Measurements from ENCODE around the gene H6PD. TPM values are rescaled to one million over a fixed set of nuclear protein-coding genes. Genes with fewer than 3 reads are reported as not detected.

H6PD gene
- total and polyA plus RNA-seq, 2 donors (not counting 3 experiments of a cell fraction or from before 2014, with no cell fraction given): 24.5 to 29.0 TPM

- CTCF ChIA-PET: no interaction called here
- POLR2A ChIA-PET: no interaction called here
- no peak overlapping the region for H3K4me2 ChIP-seq (ENCODE audit: insufficient read depth, low read length)
- H3K27me3 ChIP-seq (ENCODE audit: control insufficient read depth in 2 of 2, insufficient read depth in 2 of 2, low read length in 2 of 2): no peaks in the 10 kb centered on the region
- DNase-seq (ENCODE audit: low read depth, low spot score) (no peak), FAIRE-seq (no peak)
- dilution Hi-C loops (cut with MboI; ENCODE audit: extremely low pct_ligation_motif_present, low sequenced_read_pairs): no loop called here
- H3K9ac ChIP-seq (replicated peaks; ENCODE audit: extremely low read depth, insufficient read depth, low read length): no peak overlapping the region
- H3K27ac ChIP-seq (ENCODE audit: insufficient read depth, low read depth, low read length): no peak overlapping the region
- H2AFZ ChIP-seq (ENCODE audit: low read depth, low read length): no peak overlapping the region
- no peaks in the 10 kb centered on the region for H3K9me1 ChIP-seq (replicated peaks; ENCODE audit: control insufficient read depth, extremely low read depth, insufficient read depth, low read length)
- no peak overlapping the region for H3K4me3 ChIP-seq (replicated peaks in 1 of 3; ENCODE audit: insufficient read depth in 1 of 3, low read depth in 1 of 3, low read length in 3 of 3)
- H4K20me1 ChIP-seq (replicated peaks; ENCODE audit: control insufficient read depth, extremely low read depth, insufficient read depth, low read length): no peaks in the 10 kb centered on the region
- H3K79me2 ChIP-seq (ENCODE audit: control insufficient read depth, insufficient read depth, low read length): peaks cover 21% of the 10 kb centered on the region
- no peaks in the 10 kb centered on the region for H3K9me3 ChIP-seq (replicated peaks; ENCODE audit: control insufficient read depth, insufficient read depth, low read length)
- TF ChIP-seq POLR2AphosphoS5 (IDR thresholded peaks at IDR 0.05; ENCODE audit: insufficient read depth, low read depth, low read length) (no peak), FOS (IDR thresholded peaks at IDR 0.05; ENCODE audit: borderline replicate concordance, insufficient read depth, low read length) (no peak), CTCF (IDR thresholded peaks at IDR 0.05; ENCODE audit: extremely low read depth in 1 of 2, insufficient read depth in 1 of 2, low read depth in 1 of 2, low read length in 2 of 2) (no peak), POLR2A (IDR thresholded peaks at IDR 0.05; ENCODE audit: low read depth, low read length) (no peak), MYC (IDR thresholded peaks at IDR 0.05; ENCODE audit: low read depth, low read length) (no peak), EZH2 (IDR thresholded peaks at IDR 0.05; ENCODE audit: borderline replicate concordance, low read depth, low read length, severe bottlenecking) (no peak)
- TF ChIP-seq, protein P1, sequence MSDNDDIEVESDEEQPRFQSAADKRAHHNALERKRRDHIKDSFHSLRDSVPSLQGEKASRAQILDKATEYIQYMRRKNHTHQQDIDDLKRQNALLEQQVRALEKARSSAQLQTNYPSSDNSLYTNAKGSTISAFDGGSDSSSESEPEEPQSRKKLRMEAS (IDR thresholded peaks at IDR 0.05; ENCODE audit: insufficient read depth, insufficient read length): no peak
- no TSS peak for BruUV-seq (replicated peaks)
- intact Hi-C loops (cut with micrococcal nuclease): no loop called here
- no peaks in the 10 kb centered on the region for H3K4me1 ChIP-seq (ENCODE audit: control insufficient read depth, extremely low read depth, insufficient read depth, low read length)
- H3K36me3 ChIP-seq (ENCODE audit: control insufficient read depth in 2 of 2, extremely low read depth in 1 of 2, insufficient read depth in 2 of 2, low read length in 2 of 2): peaks cover 0 to 7% of the 10 kb centered on the region in 2 experiments
Observed at GRCh38 chr1:9258629-9259028, 24.1 kb downstream of the H6PD start.
